Endothelial cell of umbilical vein (primary cell): Measurements from ENCODE around the gene DLG3. TPM values are rescaled to one million over a fixed set of nuclear protein-coding genes. Genes with fewer than 3 reads are reported as not detected.

Experiments used
- BruUV-seq: library from RNA; stranded (reverse); fragments of 400-500 nt; replicated peaks from 2 replicates; lab custom pipeline; 2021; lab: Mats Ljungman, UMichigan
- CTCF ChIA-PET: fragments of 300-600, 350-600 bp; sonication (Branson Sonifier 250); formaldehyde crosslinking; loops from one replicate; lab custom pipeline; 2021; ENCODE audit warnings: antibody characterized with exemption, inconsistent platforms; lab: Charles Lee
- POLR2A ChIA-PET: fragments of 300-600, 350-600 bp; sonication (Branson Sonifier 250); formaldehyde crosslinking; loops from one replicate; lab custom pipeline; 2021; ENCODE audit warnings: antibody characterized with exemption, inconsistent platforms; lab: Charles Lee
- DNase-seq: peaks from one replicate; pipeline ENCODE4 v3.0.0-alpha.2; 2011; ENCODE audit warnings: low read depth, low spot score
- FAIRE-seq: peaks from 2 replicates; lab custom pipeline; 2011; peaks lifted over from hg19 to GRCh38; lab: Jason Lieb, UNC
- H2AFZ ChIP-seq: 2 replicates; pipeline ENCODE4 v1.6.0; 2012; ENCODE audit warnings: low read depth, low read length, control low read depth, inconsistent platforms
- H3K27ac ChIP-seq: 2 replicates; pipeline ENCODE4 v1.5.1; 2011; ENCODE audit warnings: low read depth, mild to moderate bottlenecking, control low read depth, low read length, moderate library complexity; ENCODE audit not compliant: insufficient read depth
- H3K27me3 ChIP-seq, 2 experiments: 2 replicates each; pipeline versions ENCODE4 v1.6.0 to v1.6.1; 2011; ENCODE audit warnings: low read length in 2 of 2, mixed read lengths in 1 of 2; ENCODE audit not compliant: control insufficient read depth in 2 of 2, insufficient read depth in 2 of 2
- H3K36me3 ChIP-seq, 2 experiments: 2 replicates in 1 of 2; 3 replicates in 1 of 2; pipeline ENCODE4 v1.5.1; 2011; ENCODE audit warnings: low read length in 2 of 2, mild to moderate bottlenecking in 1 of 2, moderate library complexity in 1 of 2; ENCODE audit not compliant: control insufficient read depth in 2 of 2, insufficient read depth in 2 of 2; ENCODE audit errors: extremely low read depth in 1 of 2
- H3K4me1 ChIP-seq: 3 replicates; pipeline ENCODE4 v1.5.1; 2011; ENCODE audit warnings: mild to moderate bottlenecking, low read length; ENCODE audit not compliant: control insufficient read depth, insufficient read depth; ENCODE audit errors: extremely low read depth
- H3K4me2 ChIP-seq: 2 replicates; pipeline ENCODE4 v1.6.1; 2011; ENCODE audit warnings: low read length, control low read depth, mixed read lengths; ENCODE audit not compliant: insufficient read depth
- H3K4me3 ChIP-seq, 3 experiments: fragments of 200-600 bp in 1 of 3; sonication (generic), shearing (Covaris generic) in 1 of 3; replicated peaks in 1 of 3; 2 replicates each; pipeline ENCODE4 v1.5.1; 2011 to 2016; ENCODE audit warnings: control low read depth in 3 of 3, low read length in 3 of 3, mild to moderate bottlenecking in 2 of 3, inconsistent platforms in 1 of 3, low read depth in 1 of 3, moderate library complexity in 1 of 3; ENCODE audit not compliant: insufficient read depth in 1 of 3
- H3K79me2 ChIP-seq: 2 replicates; pipeline ENCODE4 v1.6.0; 2012; ENCODE audit warnings: low read length, inconsistent platforms; ENCODE audit not compliant: control insufficient read depth, insufficient read depth
- H3K9ac ChIP-seq: replicated peaks from 2 replicates; pipeline ENCODE3; 2011; ENCODE audit warnings: low read length, control low read depth; ENCODE audit not compliant: insufficient read depth; ENCODE audit errors: extremely low read depth
- H3K9me1 ChIP-seq: replicated peaks from 3 replicates; pipeline ENCODE4 v1.6.0; 2011; ENCODE audit warnings: mild to moderate bottlenecking, low read length; ENCODE audit not compliant: control insufficient read depth, insufficient read depth; ENCODE audit errors: extremely low read depth
- H3K9me3 ChIP-seq: replicated peaks from 2 replicates; pipeline ENCODE4 v1.5.1; 2012; ENCODE audit warnings: low read length, inconsistent platforms; ENCODE audit not compliant: control insufficient read depth, insufficient read depth
- H4K20me1 ChIP-seq: replicated peaks from 2 replicates; pipeline ENCODE3; 2011; ENCODE audit warnings: mild to moderate bottlenecking, low read length; ENCODE audit not compliant: control insufficient read depth, insufficient read depth; ENCODE audit errors: extremely low read depth
- EZH2 ChIP-seq: IDR thresholded peaks from 2 replicates; pipeline ENCODE4 v1.6.1; 2012; ENCODE audit warnings: borderline replicate concordance, low read depth, mild to moderate bottlenecking, moderate library complexity, low read length, inconsistent platforms; ENCODE audit not compliant: severe bottlenecking
- FOS ChIP-seq: IDR thresholded peaks from 2 replicates; pipeline ENCODE4 v1.6.1; 2011; ENCODE audit warnings: mild to moderate bottlenecking, low read length, moderate library complexity, borderline replicate concordance; ENCODE audit not compliant: insufficient read depth
- GATA2 ChIP-seq: IDR thresholded peaks from 2 replicates; pipeline ENCODE4 v1.7.0; 2011; ENCODE audit warnings: low read depth, mild to moderate bottlenecking, moderate library complexity, mixed read lengths, low read length; ENCODE audit not compliant: insufficient read length, insufficient read depth
- JUN ChIP-seq: IDR thresholded peaks from 2 replicates; pipeline ENCODE4 v1.6.1; 2011; ENCODE audit warnings: borderline replicate concordance, low read depth; ENCODE audit not compliant: insufficient read length, insufficient read depth
- MYC ChIP-seq: IDR thresholded peaks from one replicate; pipeline ENCODE4 v1.6.1; 2011; ENCODE audit warnings: mild to moderate bottlenecking, low read depth, low read length
- POLR2A ChIP-seq: IDR thresholded peaks from 2 replicates; pipeline ENCODE4 v1.6.1; 2012; ENCODE audit warnings: low read depth, mild to moderate bottlenecking, control low read depth, low read length
- POLR2AphosphoS5 ChIP-seq: IDR thresholded peaks from 2 replicates; pipeline ENCODE4 v1.6.1; 2012; ENCODE audit warnings: low read depth, mild to moderate bottlenecking, control low read depth, low read length, moderate library complexity; ENCODE audit not compliant: insufficient read depth
- dilution Hi-C: fragments of 300-500 bp; cut with MboI; formaldehyde crosslinking; loops from one replicate; pipeline ENCODE4 v1.15.0; 2019; ENCODE audit warnings: low sequenced_read_pairs; ENCODE audit not compliant: extremely low pct_ligation_motif_present
- intact Hi-C: fragments of 100-400 bp; cut with micrococcal nuclease; formaldehyde crosslinking; loops from one replicate; pipeline ENCODE4 v1.10.0; 2022
- polyA plus RNA-seq, 4 experiments: library from polyadenylated mRNA; depleted of rRNA in 3 of 4; stranded (reverse) in 3 of 4; unstranded in 1 of 4; fragments of >200 nt; gene quantifications; 2 replicates each; pipeline versions ENCODE4 v1.2.1 to v1.2.3, GENCODE V29; 2011 to 2012; ENCODE audit warnings: missing spikeins in 1 of 4
- total RNA-seq: library from RNA; stranded (reverse); gene quantifications from 2 replicates; pipeline ENCODE4 v1.2.3, GENCODE V29; 2021
- TF ChIP-seq, protein P1 (sequence below), 2 donors: IDR thresholded peaks; 1 replicate in 1 of 2; 2 replicates in 1 of 2; pipeline ENCODE4 v1.5.1; 2011; ENCODE audit warnings: low read length in 2 of 2, mild to moderate bottlenecking in 2 of 2, moderate library complexity in 2 of 2, control low read depth in 1 of 2, inconsistent platforms in 1 of 2, low read depth in 1 of 2; ENCODE audit not compliant: insufficient read depth in 1 of 2; ENCODE audit errors: extremely low read depth in 1 of 2
- TF ChIP-seq, protein P2 (sequence below): IDR thresholded peaks from 2 replicates; pipeline ENCODE4 v1.6.1; 2011; ENCODE audit not compliant: insufficient read depth, insufficient read length

Gene DLG3
- total and polyA plus RNA-seq, 2 donors (not counting 3 experiments of a cell fraction or from before 2014, with no cell fraction given) = 1.2 to 3.2 TPM

DNA sequence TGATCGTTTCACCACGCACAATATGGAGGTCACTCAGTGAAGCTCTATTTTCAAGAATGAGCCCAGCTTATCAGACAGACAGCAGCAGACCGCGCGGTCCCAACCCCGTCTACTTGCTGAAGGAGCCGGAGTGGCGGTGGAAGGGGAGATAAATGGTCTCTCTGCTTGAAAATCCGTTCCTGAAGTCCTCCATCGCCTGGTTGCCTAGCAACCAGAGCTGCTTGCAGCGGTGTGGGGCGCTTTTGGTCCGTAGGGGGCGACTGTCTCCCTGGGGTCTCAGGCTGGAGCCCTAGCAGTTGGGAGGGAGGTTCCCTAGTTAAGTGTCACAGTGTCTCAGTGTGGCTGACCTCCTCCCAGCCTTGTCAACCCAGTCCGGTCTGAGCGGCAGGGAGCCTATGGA is 8.3 kb upstream of the DLG3 start:
- H3K4me3 ChIP-seq = no peak overlapping the region
- no peaks in the 10 kb centered on the region for H3K9me1 ChIP-seq
- no peaks in the 10 kb centered on the region for H3K9me3 ChIP-seq
- DNase-seq (no peak), FAIRE-seq (no peak)
- H3K79me2 ChIP-seq = no peaks in the 10 kb centered on the region
- peaks cover 9% of the 10 kb centered on the region for H3K4me1 ChIP-seq
- intact Hi-C loops (loop anchor here (5.0 kb wide), 1 partner anchor 116 kb away; no protein-coding TSS in a partner anchor), dilution Hi-C loops (no loop called here)
- ChIA-PET POLR2A (no interaction called here), CTCF (interaction anchor here (1.3 to 1.7 kb wide), 2 partner anchors 15 to 303 kb away, joined by 3 to 9 read pairs; partner anchors contain the start of gene IGBP1)
- H3K36me3 ChIP-seq = no peaks in the 10 kb centered on the region
- H3K27me3 ChIP-seq = no peaks in the 10 kb centered on the region
- no peak overlapping the region for H3K27ac ChIP-seq
- no peak overlapping the region for H2AFZ ChIP-seq
- no peak overlapping the region for H3K4me2 ChIP-seq
- TF ChIP-seq, protein P1, sequence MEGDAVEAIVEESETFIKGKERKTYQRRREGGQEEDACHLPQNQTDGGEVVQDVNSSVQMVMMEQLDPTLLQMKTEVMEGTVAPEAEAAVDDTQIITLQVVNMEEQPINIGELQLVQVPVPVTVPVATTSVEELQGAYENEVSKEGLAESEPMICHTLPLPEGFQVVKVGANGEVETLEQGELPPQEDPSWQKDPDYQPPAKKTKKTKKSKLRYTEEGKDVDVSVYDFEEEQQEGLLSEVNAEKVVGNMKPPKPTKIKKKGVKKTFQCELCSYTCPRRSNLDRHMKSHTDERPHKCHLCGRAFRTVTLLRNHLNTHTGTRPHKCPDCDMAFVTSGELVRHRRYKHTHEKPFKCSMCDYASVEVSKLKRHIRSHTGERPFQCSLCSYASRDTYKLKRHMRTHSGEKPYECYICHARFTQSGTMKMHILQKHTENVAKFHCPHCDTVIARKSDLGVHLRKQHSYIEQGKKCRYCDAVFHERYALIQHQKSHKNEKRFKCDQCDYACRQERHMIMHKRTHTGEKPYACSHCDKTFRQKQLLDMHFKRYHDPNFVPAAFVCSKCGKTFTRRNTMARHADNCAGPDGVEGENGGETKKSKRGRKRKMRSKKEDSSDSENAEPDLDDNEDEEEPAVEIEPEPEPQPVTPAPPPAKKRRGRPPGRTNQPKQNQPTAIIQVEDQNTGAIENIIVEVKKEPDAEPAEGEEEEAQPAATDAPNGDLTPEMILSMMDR (IDR thresholded peaks at IDR 0.05; ENCODE audit: extremely low read depth in 1 of 2, insufficient read depth in 1 of 2, low read depth in 1 of 2, low read length in 2 of 2) = peak in 1 of 2 donors; percentile 2
- TF ChIP-seq POLR2A = no peak
- BruUV-seq = no TSS peak
- H3K9ac ChIP-seq = no peak overlapping the region
- no peaks in the 10 kb centered on the region for H4K20me1 ChIP-seq

DNA sequence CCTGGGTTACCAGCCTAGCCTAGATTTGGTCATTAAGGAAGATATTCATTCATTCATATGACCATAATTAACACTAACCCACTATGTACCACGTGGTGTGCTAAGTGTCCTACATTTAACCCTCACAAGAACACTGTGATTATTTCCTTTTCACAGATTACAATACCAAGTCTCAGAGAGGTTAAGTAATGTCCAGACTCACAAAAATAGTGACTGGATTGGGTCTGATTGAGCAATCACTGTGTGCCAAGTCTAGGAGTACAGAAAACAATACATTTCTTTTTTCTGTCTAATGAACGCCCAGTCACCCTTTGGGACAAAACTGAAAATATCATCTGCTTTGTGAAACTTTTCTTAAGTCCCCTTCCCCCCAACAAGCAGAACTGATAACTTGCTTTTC is 7.6 kb upstream of the DLG3 start:
- Histone ChIP-seq H3K9me1 (no peaks in the 10 kb centered on the region), H3K4me2 (no peak overlapping the region), H3K9me3 (no peaks in the 10 kb centered on the region), H3K36me3 (no peaks in the 10 kb centered on the region), H3K79me2 (no peaks in the 10 kb centered on the region), H3K27me3 (no peaks in the 10 kb centered on the region), H3K9ac (no peak overlapping the region), H3K27ac (no peak overlapping the region), H3K4me3 (no peak overlapping the region), H3K4me1 (peaks cover 9% of the 10 kb centered on the region), H4K20me1 (no peaks in the 10 kb centered on the region), H2AFZ (no peak overlapping the region)
- intact Hi-C loops (loop anchor here (5.0 kb wide), 1 partner anchor 115 kb away; no protein-coding TSS in a partner anchor), dilution Hi-C loops (no loop called here)
- CTCF ChIA-PET = no interaction called here
- POLR2A ChIA-PET = no interaction called here
- TF ChIP-seq, protein P2, sequence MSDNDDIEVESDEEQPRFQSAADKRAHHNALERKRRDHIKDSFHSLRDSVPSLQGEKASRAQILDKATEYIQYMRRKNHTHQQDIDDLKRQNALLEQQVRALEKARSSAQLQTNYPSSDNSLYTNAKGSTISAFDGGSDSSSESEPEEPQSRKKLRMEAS = no peak
- TF ChIP-seq FOS (no peak), POLR2AphosphoS5 (no peak), MYC (no peak), EZH2 (no peak), POLR2A (no peak), GATA2 (no peak), JUN (no peak)
- TF ChIP-seq, protein P1 (IDR thresholded peaks at IDR 0.05; ENCODE audit: extremely low read depth in 1 of 2, insufficient read depth in 1 of 2, low read depth in 1 of 2, low read length in 2 of 2) = no peak
- FAIRE-seq (no peak), DNase-seq (no peak)
- BruUV-seq = no TSS peak
